ENCODE data around the gene MTCP1.
A peak's percentile ranks its signal among the peaks of the same experiment; 100 is the strongest.

The MTCP1 gene

GRCh38 chrX:155046129-155046810 lies 24.7 kb downstream of the MTCP1 start:
- no peak for TF ChIP-seq GLIS3 (CRISPR knock-in tag; IDR thresholded peaks at IDR 0.05)
- TF ChIP-seq ZNF70 (CRISPR knock-in tag; IDR thresholded peaks at IDR 0.05) = no peak
- no peak for TF ChIP-seq TOX (CRISPR knock-in tag; IDR thresholded peaks at IDR 0.05; ENCODE audit: borderline replicate concordance)
- TF ChIP-seq ISL1 (CRISPR knock-in tag; IDR thresholded peaks at IDR 0.05) = no peak
- TF ChIP-seq, protein P1, sequence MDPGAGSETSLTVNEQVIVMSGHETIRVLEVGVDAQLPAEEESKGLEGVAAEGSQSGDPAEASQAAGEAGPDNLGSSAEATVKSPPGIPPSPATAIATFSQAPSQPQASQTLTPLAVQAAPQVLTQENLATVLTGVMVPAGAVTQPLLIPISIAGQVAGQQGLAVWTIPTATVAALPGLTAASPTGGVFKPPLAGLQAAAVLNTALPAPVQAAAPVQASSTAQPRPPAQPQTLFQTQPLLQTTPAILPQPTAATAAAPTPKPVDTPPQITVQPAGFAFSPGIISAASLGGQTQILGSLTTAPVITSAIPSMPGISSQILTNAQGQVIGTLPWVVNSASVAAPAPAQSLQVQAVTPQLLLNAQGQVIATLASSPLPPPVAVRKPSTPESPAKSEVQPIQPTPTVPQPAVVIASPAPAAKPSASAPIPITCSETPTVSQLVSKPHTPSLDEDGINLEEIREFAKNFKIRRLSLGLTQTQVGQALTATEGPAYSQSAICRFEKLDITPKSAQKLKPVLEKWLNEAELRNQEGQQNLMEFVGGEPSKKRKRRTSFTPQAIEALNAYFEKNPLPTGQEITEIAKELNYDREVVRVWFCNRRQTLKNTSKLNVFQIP (CRISPR knock-in tag; IDR thresholded peaks at IDR 0.05; ENCODE audit: borderline replicate concordance, low read depth) = no peak
- no peak for TF ChIP-seq CREB5 (CRISPR knock-in tag; IDR thresholded peaks at IDR 0.05; ENCODE audit: low read depth)
- TF ChIP-seq, protein P2, sequence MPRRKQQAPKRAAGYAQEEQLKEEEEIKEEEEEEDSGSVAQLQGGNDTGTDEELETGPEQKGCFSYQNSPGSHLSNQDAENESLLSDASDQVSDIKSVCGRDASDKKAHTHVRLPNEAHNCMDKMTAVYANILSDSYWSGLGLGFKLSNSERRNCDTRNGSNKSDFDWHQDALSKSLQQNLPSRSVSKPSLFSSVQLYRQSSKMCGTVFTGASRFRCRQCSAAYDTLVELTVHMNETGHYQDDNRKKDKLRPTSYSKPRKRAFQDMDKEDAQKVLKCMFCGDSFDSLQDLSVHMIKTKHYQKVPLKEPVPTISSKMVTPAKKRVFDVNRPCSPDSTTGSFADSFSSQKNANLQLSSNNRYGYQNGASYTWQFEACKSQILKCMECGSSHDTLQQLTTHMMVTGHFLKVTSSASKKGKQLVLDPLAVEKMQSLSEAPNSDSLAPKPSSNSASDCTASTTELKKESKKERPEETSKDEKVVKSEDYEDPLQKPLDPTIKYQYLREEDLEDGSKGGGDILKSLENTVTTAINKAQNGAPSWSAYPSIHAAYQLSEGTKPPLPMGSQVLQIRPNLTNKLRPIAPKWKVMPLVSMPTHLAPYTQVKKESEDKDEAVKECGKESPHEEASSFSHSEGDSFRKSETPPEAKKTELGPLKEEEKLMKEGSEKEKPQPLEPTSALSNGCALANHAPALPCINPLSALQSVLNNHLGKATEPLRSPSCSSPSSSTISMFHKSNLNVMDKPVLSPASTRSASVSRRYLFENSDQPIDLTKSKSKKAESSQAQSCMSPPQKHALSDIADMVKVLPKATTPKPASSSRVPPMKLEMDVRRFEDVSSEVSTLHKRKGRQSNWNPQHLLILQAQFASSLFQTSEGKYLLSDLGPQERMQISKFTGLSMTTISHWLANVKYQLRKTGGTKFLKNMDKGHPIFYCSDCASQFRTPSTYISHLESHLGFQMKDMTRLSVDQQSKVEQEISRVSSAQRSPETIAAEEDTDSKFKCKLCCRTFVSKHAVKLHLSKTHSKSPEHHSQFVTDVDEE (CRISPR knock-in tag; IDR thresholded peaks at IDR 0.05) = no peak
- no peak for TF ChIP-seq CSRNP3 (CRISPR knock-in tag; IDR thresholded peaks at IDR 0.05)
- TF ChIP-seq ZC3H10 (CRISPR knock-in tag; IDR thresholded peaks at IDR 0.05) = no peak
- no peak for TF ChIP-seq RARB (CRISPR knock-in tag; IDR thresholded peaks at IDR 0.05)
- no peak for TF ChIP-seq ARNTL (CRISPR knock-in tag; IDR thresholded peaks at IDR 0.05; ENCODE audit: borderline replicate concordance, low read depth)
- TF ChIP-seq ZNF565 (CRISPR knock-in tag; conservative IDR thresholded peaks at IDR 0.05; ENCODE audit: low read depth) = no peak
- no peak for ATAC-seq

GRCh38 chrX:155035688-155036087 lies 35.2 kb downstream of the MTCP1 start:
- TF ChIP-seq ZNF8 (CRISPR knock-in tag; IDR thresholded peaks at IDR 0.05) (peak; percentile 99), CSRNP3 (CRISPR knock-in tag; IDR thresholded peaks at IDR 0.05) (no peak)
- ATAC-seq = no peak

GRCh38 chrX:155031657-155032056 lies 39.3 kb downstream of the MTCP1 start:
- no peak for TF ChIP-seq ARNTL (CRISPR knock-in tag; IDR thresholded peaks at IDR 0.05; ENCODE audit: borderline replicate concordance, low read depth)
- no peak for ATAC-seq

DNA sequence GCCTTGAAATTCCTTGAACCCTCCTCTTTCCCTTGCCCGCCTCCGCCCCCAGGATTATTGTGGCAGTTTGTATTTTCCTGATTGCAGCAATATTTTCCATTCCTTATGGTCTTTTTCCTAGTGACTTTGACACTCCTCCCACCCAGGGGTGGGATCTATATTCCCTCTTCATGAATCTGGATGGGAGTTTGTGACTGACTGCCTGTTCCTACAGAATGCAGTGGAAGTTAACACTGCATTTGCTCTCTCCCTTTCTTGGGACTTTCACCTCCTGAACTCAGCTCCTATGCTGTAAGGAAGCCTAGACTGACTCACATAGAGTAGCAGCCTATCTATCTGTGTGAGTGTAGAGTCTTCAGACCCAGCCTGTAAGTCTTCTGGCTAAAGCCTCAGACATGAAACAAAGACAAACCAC lies 42.1 kb downstream of the MTCP1 start:
- TF ChIP-seq ESRRG (CRISPR knock-in tag; IDR thresholded peaks at IDR 0.05) = no peak
- TF ChIP-seq CSDC2 (CRISPR knock-in tag; IDR thresholded peaks at IDR 0.05) = no peak
- no peak for TF ChIP-seq RARB (CRISPR knock-in tag; IDR thresholded peaks at IDR 0.05)
- no peak for TF ChIP-seq GLIS3 (CRISPR knock-in tag; IDR thresholded peaks at IDR 0.05)
- TF ChIP-seq ARNTL (CRISPR knock-in tag; IDR thresholded peaks at IDR 0.05; ENCODE audit: borderline replicate concordance, low read depth) = no peak
- TF ChIP-seq TOX (CRISPR knock-in tag; IDR thresholded peaks at IDR 0.05; ENCODE audit: borderline replicate concordance) = no peak
- TF ChIP-seq, protein P2 (CRISPR knock-in tag; IDR thresholded peaks at IDR 0.05) = no peak
- TF ChIP-seq ZFP30 (CRISPR knock-in tag; IDR thresholded peaks at IDR 0.05) = no peak
- TF ChIP-seq TCF4 (CRISPR knock-in tag; IDR thresholded peaks at IDR 0.05; ENCODE audit: borderline replicate concordance) = no peak
- no peak for TF ChIP-seq BACH2 (CRISPR knock-in tag; IDR thresholded peaks at IDR 0.05; ENCODE audit: borderline replicate concordance)
- no peak for TF ChIP-seq SNAI2 (CRISPR knock-in tag; IDR thresholded peaks at IDR 0.05)
- TF ChIP-seq ZNF565 (CRISPR knock-in tag; conservative IDR thresholded peaks at IDR 0.05; ENCODE audit: low read depth) = no peak
- no peak for ATAC-seq

Measured in SK-N-SH treated with all-trans-retinoic acid at 6 μM for 48 hours (cell line).